Naive thymus-derived CD8-positive, alpha-beta T cell (primary cell): ENCODE results near the gene CYSLTR2. TPM values are rescaled to one million over a fixed set of nuclear protein-coding genes. Genes with fewer than 3 reads are reported as not detected.

Source experiments
- ATAC-seq, 2 donors: fragments of 150-1000 bp; cut with Tn5 transposase in 1 of 2; sonication (Bioruptor Pico), chemical (Tn5 transposase) in 1 of 2; 1 replicate in 1 of 2; 2 replicates in 1 of 2; pipeline ENCODE4 v1.10.0; 2021; ENCODE audit warnings: mild to moderate bottlenecking in 2 of 2, moderate library complexity in 2 of 2
- POLR2A ChIA-PET: fragments of 350-600 bp; sonication (Branson Sonifier 250); formaldehyde crosslinking; loops from one replicate; lab custom pipeline; 2021; ENCODE audit warnings: antibody characterized with exemption; lab: Charles Lee
- DNase-seq, 10 donors: peaks; one replicate each; pipeline versions ENCODE4 v3.0.0 to v3.0.0-alpha.2; 2020 to 2022
- H3K27ac Mint-ChIP-seq, 10 donors: one replicate each; pipeline ENCODE4 v1.8.0; 2020 to 2022; ENCODE audit warnings: mild to moderate bottlenecking in 10 of 10, mixed read lengths in 10 of 10, moderate library complexity in 4 of 10, inconsistent platforms in 1 of 10
- H3K27me3 Mint-ChIP-seq, 5 donors: one replicate each; pipeline ENCODE4 v1.8.0; 2021 to 2022; ENCODE audit warnings: mixed read lengths in 5 of 5
- H3K36me3 Mint-ChIP-seq, 3 donors: one replicate each; pipeline ENCODE4 v1.8.0; 2020 to 2022; ENCODE audit warnings: mixed read lengths in 3 of 3, mild to moderate bottlenecking in 2 of 3, inconsistent platforms in 1 of 3
- H3K4me1 Mint-ChIP-seq, 4 donors: one replicate each; pipeline ENCODE4 v1.8.0; 2021 to 2022; ENCODE audit warnings: mixed read lengths in 4 of 4
- H3K4me3 Mint-ChIP-seq, 10 donors: one replicate each; pipeline ENCODE4 v1.8.0; 2020 to 2022; ENCODE audit warnings: mild to moderate bottlenecking in 10 of 10, mixed read lengths in 10 of 10, moderate library complexity in 6 of 10, inconsistent platforms in 1 of 10
- H3K9me3 Mint-ChIP-seq, 9 donors: one replicate each; pipeline ENCODE4 v1.8.0; 2020 to 2022; ENCODE audit warnings: mixed read lengths in 9 of 9, mild to moderate bottlenecking in 3 of 9, inconsistent platforms in 1 of 9, moderate library complexity in 1 of 9
- polyA plus RNA-seq, 3 donors: library from polyadenylated mRNA; unstranded; fragments of 300-500 nt; fragmentation: Illumina TruSeq; gene quantifications; one replicate each; pipeline ENCODE4 v1.2.3, GENCODE V29; 2021
- total RNA-seq, 8 experiments: library from RNA in 2 of 8; stranded (reverse) in 2 of 8; gene quantifications; one replicate each; pipeline ENCODE4 v1.2.3 and lab custom pipeline; 2021 to 2026

CYSLTR2 gene
- total and polyA plus RNA-seq, 5 experiments from 2014 or later, result 0.37 to 2.1 (median 0.81) TPM

DNA sequence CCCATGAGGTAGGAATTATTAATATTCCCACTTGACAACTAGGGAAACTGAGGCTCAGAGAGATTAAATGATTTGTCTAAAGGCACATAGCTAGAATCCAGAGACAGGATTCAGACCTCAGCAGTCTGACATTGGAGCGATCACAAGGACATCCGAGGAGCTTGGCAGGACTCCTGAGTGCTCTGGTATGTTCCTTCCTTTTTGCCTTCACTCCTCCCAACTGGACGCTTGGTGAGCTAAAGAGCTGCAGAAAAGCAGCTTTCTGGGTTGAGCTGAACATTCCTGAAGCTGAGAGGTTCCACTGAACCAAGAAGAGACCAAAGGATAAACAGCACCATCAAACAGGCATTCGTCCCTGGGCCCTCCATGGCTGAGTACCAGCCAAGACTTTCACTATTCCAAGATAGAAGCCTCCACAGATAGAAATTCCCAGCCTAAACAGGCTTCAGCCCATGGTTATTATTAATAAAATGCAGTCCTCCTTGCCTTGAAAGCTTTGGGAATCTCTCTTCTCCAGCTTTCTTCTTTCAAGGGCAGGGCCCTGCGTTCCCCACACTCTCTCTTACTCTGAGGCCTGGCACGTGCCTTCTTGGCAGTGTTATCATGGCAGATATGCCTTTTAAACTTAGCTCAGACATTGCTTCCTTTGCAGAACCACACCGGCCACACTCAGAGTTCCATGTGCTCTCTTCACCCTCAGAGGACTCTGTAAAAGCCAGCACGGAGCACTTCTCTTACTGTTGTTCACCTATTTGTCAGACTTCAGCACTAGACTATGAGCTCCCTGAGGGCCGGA, 97.1 kb downstream of the CYSLTR2 start:
- ATAC-seq, result no peak
- no peak for DNase-seq
- Mint-ChIP-seq H3K4me1 (peaks cover 0 to 8% (median 0%) of the 10 kb centered on the region in 4 donors), H3K9me3 (peaks cover 0 to 11% (median 9%) of the 10 kb centered on the region in 9 donors), H3K27ac (peak overlapping the region in 1 of 10 donors; percentile 43), H3K27me3 (no peaks in the 10 kb centered on the region), H3K36me3 (peaks cover 0 to 10% (median 6%) of the 10 kb centered on the region in 3 donors), H3K4me3 (no peak overlapping the region)
- POLR2A ChIA-PET, result no interaction called here

GRCh38 chr13:48760626-48761025, 106.9 kb downstream of the CYSLTR2 start:
- Mint-ChIP-seq H3K4me1 (no peaks in the 10 kb centered on the region), H3K9me3 (peaks cover 10 to 48% (median 25%) of the 10 kb centered on the region in 9 donors), H3K36me3 (peaks cover 0 to 39% (median 18%) of the 10 kb centered on the region in 3 donors), H3K27ac (no peak overlapping the region), H3K27me3 (peaks cover 0 to 25% (median 5%) of the 10 kb centered on the region in 5 donors), H3K4me3 (no peak overlapping the region)
- ATAC-seq (no peak), DNase-seq (no peak)
- POLR2A ChIA-PET, result no interaction called here

Other genes with a start within 250 kb of the CYSLTR2 start
- gene LPAR6, start 240.8 kb upstream of the CYSLTR2 start, total RNA-seq, result 10 to 100 TPM; 14.0 to 14.7 TPM
- 10 to 100 TPM in 1 of 3 donors, 1 to 10 TPM in 2; 7.3 to 10.4 (median 9.0) TPM for gene LPAR6, start 240.8 kb upstream of the CYSLTR2 start, polyA plus RNA-seq
- gene RCBTB2, start 120.8 kb upstream of the CYSLTR2 start, total RNA-seq, result 1 to 10 TPM; 8.1 to 9.8 TPM
- gene RCBTB2, start 120.8 kb upstream of the CYSLTR2 start, polyA plus RNA-seq, result 10 to 100 TPM in 1 of 3 donors, 1 to 10 TPM in 2; 6.3 to 17.6 (median 6.3) TPM